HG02642 (cell line): ENCODE data around the gene LRP3.
"Not testable (repeated sequence)": the region's sequence is repeated elsewhere in the genome, so short reads cannot be mapped to it uniquely, and the experiment has no call there.

Experiments used
- ATAC-seq: cut with Tn5 transposase; IDR thresholded peaks from one replicate; pipeline ENCODE4 v1.9.1; 2021; ENCODE audit warnings: mild to moderate bottlenecking; ENCODE audit not compliant: unreplicated experiment, poor library complexity

The LRP3 gene

GRCh38 chr19:33175156-33175782 is 18.9 kb upstream of the LRP3 start:
- no peak for ATAC-seq

- ATAC-seq = peak; percentile 1
Measured at GRCh38 chr19:33175886-33176669, 18.1 kb upstream of the LRP3 start.

GRCh38 chr19:33176670-33177416 is 17.3 kb upstream of the LRP3 start:
- peak; percentile 86 for ATAC-seq

GRCh38 chr19:33177417-33177979 is 16.6 kb upstream of the LRP3 start:
- ATAC-seq = no peak

- ATAC-seq = no peak
Measured at GRCh38 chr19:33186431-33187182, 7.5 kb upstream of the LRP3 start.

- no peak for ATAC-seq
Measured at GRCh38 chr19:33187183-33187540, 7.0 kb upstream of the LRP3 start.

GRCh38 chr19:33189453-33189852 is 4.7 kb upstream of the LRP3 start:
- ATAC-seq = no peak

- ATAC-seq = not testable (repeated sequence)
Measured at GRCh38 chr19:33191092-33191491, 3.0 kb upstream of the LRP3 start.

- no peak for ATAC-seq
Measured at GRCh38 chr19:33191501-33191900, 2.6 kb upstream of the LRP3 start.

GRCh38 chr19:33192010-33192409 is 2.1 kb upstream of the LRP3 start:
- ATAC-seq = no peak

GRCh38 chr19:33193269-33193864 is 763 bp upstream of the LRP3 start:
- no peak for ATAC-seq

- ATAC-seq = no peak
Measured at GRCh38 chr19:33194532-33194885, 379 bp downstream of the LRP3 start.

GRCh38 chr19:33194886-33195644 is 935 bp downstream of the LRP3 start:
- ATAC-seq = no peak

- no peak for ATAC-seq
Measured at GRCh38 chr19:33195645-33196347, 1.7 kb downstream of the LRP3 start.

GRCh38 chr19:33196446-33197193 is 2.5 kb downstream of the LRP3 start:
- no peak for ATAC-seq

- no peak for ATAC-seq
Measured at GRCh38 chr19:33197591-33198000, 3.5 kb downstream of the LRP3 start.

- ATAC-seq = no peak
Measured at GRCh38 chr19:33198169-33198568, 4.0 kb downstream of the LRP3 start.
